HEK293 (cell line): ENCODE results near the gene CYREN.

ENCODE experiments used
- CTCF ChIA-PET: fragments of 350-600 bp; formaldehyde crosslinking; extraction: SDS; loops from one replicate; lab custom pipeline; 2021; ENCODE audit warnings: antibody characterized with exemption; lab: Yijun Ruan, JAX
- POLR2A ChIA-PET: fragments of 300-600 bp; formaldehyde crosslinking; extraction: SDS; loops from one replicate; lab custom pipeline; 2020; ENCODE audit warnings: antibody characterized with exemption, inconsistent platforms; lab: Yijun Ruan, JAX
- H3K27ac ChIP-seq: fragments of 200-500 bp; sonication (Bioruptor generic); 2 replicates; pipeline ENCODE4 v1.5.1; 2014; ENCODE audit warnings: low read depth, low read length, control low read depth, inconsistent platforms; ENCODE audit errors: extremely low read depth
- H3K36me3 ChIP-seq, 2 experiments: fragments of 200-500 bp in 1 of 2; sonication (Bioruptor generic) in 1 of 2; 1 replicate in 1 of 2; 2 replicates in 1 of 2; pipeline ENCODE4 v1.5.1; 2014 to 2017; ENCODE audit warnings: inconsistent platforms in 2 of 2, low read length in 2 of 2; ENCODE audit not compliant: control insufficient read depth in 2 of 2, insufficient read depth in 1 of 2
- H3K4me1 ChIP-seq: fragments of 200-500 bp; sonication (Bioruptor generic); 2 replicates; pipeline ENCODE4 v1.5.1; 2014; ENCODE audit warnings: mild to moderate bottlenecking, low read length, inconsistent platforms; ENCODE audit not compliant: control insufficient read depth, insufficient read depth
- H3K4me3 ChIP-seq: 2 replicates; pipeline ENCODE4 v1.5.1; 2011; ENCODE audit warnings: low read depth, mild to moderate bottlenecking, control low read depth, low read length, moderate library complexity
- H3K9me3 ChIP-seq: fragments of 200-500 bp; sonication (Bioruptor generic); 2 replicates; pipeline ENCODE4 v1.5.1; 2014; ENCODE audit warnings: low read depth, low read length, inconsistent platforms; ENCODE audit not compliant: control insufficient read depth, insufficient read depth
- FEZF1 ChIP-seq: fragments of 450-650 bp; formaldehyde crosslinking; IDR thresholded peaks from 2 replicates; pipeline ENCODE4 v1.5.1; 2016; ENCODE audit warnings: missing biosample characterization, missing genetic modification characterization
- IKZF3 ChIP-seq: fragments of 450-650 bp; IDR thresholded peaks from 2 replicates; pipeline ENCODE4 v1.5.0; 2018; ENCODE audit warnings: missing biosample characterization, mild to moderate bottlenecking, missing genetic modification characterization, moderate library complexity
- KLF10 ChIP-seq: fragments of 450-650 bp; IDR thresholded peaks from 2 replicates; pipeline ENCODE4 v1.5.1; 2018; ENCODE audit warnings: missing biosample characterization, mild to moderate bottlenecking, missing genetic modification characterization
- REST ChIP-seq: fragments of 450-650 bp; formaldehyde crosslinking; IDR thresholded peaks from 2 replicates; pipeline ENCODE4 v1.5.1; 2016; ENCODE audit warnings: missing biosample characterization, missing genetic modification characterization
- ZBTB10 ChIP-seq: fragments of 450-650 bp; formaldehyde crosslinking; IDR thresholded peaks from 2 replicates; pipeline ENCODE4 v1.5.1; 2016; ENCODE audit warnings: missing biosample characterization, missing genetic modification characterization
- ZBTB17 ChIP-seq: fragments of 450-650 bp; formaldehyde crosslinking; IDR thresholded peaks from 2 replicates; pipeline ENCODE4 v1.5.1; 2016; ENCODE audit warnings: missing biosample characterization, missing genetic modification characterization
- ZIC2 ChIP-seq: fragments of 450-650 bp; formaldehyde crosslinking; IDR thresholded peaks from 2 replicates; pipeline ENCODE4 v1.5.1; 2016; ENCODE audit warnings: missing biosample characterization, missing genetic modification characterization
- ZNF394 ChIP-seq: fragments of 450-650 bp; formaldehyde crosslinking; IDR thresholded peaks from 2 replicates; pipeline ENCODE4 v1.5.1; 2016; ENCODE audit warnings: missing biosample characterization, missing genetic modification characterization, mild to moderate bottlenecking, moderate library complexity, borderline replicate concordance
- ZNF398 ChIP-seq: fragments of 450-650 bp; formaldehyde crosslinking; IDR thresholded peaks from 2 replicates; pipeline ENCODE4 v1.5.1; 2017; ENCODE audit warnings: missing biosample characterization, missing genetic modification characterization
- ZNF426 ChIP-seq: fragments of 450-650 bp; formaldehyde crosslinking; IDR thresholded peaks from 2 replicates; pipeline ENCODE4 v1.5.1; 2017; ENCODE audit warnings: missing biosample characterization, missing genetic modification characterization, mild to moderate bottlenecking, inconsistent platforms, moderate library complexity
- ZNF610 ChIP-seq: fragments of 450-650 bp; formaldehyde crosslinking; IDR thresholded peaks from 2 replicates; pipeline ENCODE4 v1.5.1; 2016; ENCODE audit warnings: missing biosample characterization, missing genetic modification characterization, borderline replicate concordance
- ZNF830 ChIP-seq: fragments of 450-650 bp; IDR thresholded peaks from 2 replicates; pipeline ENCODE4 v1.5.0; 2018; ENCODE audit warnings: missing biosample characterization, missing genetic modification characterization, low read depth, mild to moderate bottlenecking, moderate library complexity
- ZSCAN16 ChIP-seq: fragments of 450-650 bp; formaldehyde crosslinking; IDR thresholded peaks from 2 replicates; pipeline ENCODE4 v1.5.1; 2016; ENCODE audit warnings: missing biosample characterization, missing genetic modification characterization
- TF ChIP-seq, protein P1 (sequence below): fragments of 450-650 bp; formaldehyde crosslinking; IDR thresholded peaks from 2 replicates; pipeline ENCODE4 v1.5.1; 2016; ENCODE audit warnings: missing biosample characterization, missing genetic modification characterization
- TF ChIP-seq, protein P2 (sequence below): fragments of 450-650 bp; formaldehyde crosslinking; IDR thresholded peaks from 2 replicates; pipeline ENCODE4 v1.5.1; 2016; ENCODE audit warnings: missing biosample characterization, missing genetic modification characterization, low read depth

CYREN gene

DNA sequence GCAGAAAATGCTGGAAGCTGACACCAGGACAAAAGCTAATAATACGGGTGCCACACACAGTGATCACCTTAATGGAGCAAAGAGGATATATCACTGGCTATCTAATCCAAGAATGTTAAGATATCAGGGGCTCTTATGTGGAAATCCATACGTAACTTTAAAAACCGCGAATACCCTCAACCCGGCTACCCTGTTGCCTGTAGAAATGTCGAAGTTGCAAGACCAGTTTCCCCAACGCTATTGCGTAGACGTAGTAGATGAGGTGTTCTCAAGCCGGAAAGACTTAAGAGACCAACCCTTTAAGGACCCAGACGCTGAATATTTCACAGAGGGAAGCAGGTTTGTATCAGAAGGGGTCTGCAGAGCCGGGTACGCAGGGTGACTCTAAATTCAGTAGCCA lies 7.9 kb upstream of the CYREN start (continued):
- no peak for TF ChIP-seq REST (tag by site-specific recombination)
- TF ChIP-seq, all 188 proteins: peak for 0

DNA sequence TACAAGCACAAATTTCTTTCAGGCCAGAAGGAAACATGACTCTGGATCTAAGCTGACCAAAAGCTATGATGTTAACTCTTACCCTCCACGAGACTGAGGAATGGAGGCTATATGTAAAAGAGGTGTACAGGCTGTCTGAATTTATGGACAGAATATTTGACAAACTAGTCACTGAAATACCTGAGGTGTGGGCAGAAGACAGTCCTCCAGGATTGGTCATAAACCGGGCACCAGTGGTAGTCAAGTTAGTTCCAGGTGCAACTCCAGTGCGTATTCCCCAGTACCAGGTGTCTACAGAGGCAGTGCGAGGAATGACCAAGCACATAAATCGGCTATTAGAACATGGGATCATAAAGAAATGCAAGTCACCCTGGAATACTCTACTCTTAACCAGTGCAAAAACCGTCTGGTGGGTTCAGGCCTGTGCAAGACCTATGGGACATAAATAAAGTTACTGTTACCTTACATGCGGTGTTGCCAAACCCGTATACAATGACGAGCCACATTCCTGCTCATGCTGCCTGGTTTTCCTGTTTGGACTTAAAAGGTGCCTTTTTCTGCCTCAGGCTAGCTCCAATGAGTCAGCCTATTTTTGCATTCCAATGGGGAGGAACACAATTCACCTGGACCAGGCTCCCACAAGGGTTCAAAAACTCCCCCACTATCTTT lies 6.7 kb upstream of the CYREN start:
- H3K27ac ChIP-seq: no peak overlapping the region
- TF ChIP-seq ZNF426 (tag by site-specific recombination): no peak
- no peak for TF ChIP-seq ZBTB17
- TF ChIP-seq, protein P1, sequence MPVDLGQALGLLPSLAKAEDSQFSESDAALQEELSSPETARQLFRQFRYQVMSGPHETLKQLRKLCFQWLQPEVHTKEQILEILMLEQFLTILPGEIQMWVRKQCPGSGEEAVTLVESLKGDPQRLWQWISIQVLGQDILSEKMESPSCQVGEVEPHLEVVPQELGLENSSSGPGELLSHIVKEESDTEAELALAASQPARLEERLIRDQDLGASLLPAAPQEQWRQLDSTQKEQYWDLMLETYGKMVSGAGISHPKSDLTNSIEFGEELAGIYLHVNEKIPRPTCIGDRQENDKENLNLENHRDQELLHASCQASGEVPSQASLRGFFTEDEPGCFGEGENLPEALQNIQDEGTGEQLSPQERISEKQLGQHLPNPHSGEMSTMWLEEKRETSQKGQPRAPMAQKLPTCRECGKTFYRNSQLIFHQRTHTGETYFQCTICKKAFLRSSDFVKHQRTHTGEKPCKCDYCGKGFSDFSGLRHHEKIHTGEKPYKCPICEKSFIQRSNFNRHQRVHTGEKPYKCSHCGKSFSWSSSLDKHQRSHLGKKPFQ (tag by site-specific recombination): no peak
- no peak for TF ChIP-seq KLF10 (tag by site-specific recombination)
- TF ChIP-seq FEZF1 (tag by site-specific recombination): no peak
- H3K4me3 ChIP-seq: no peak overlapping the region
- H3K9me3 ChIP-seq: no peaks in the 10 kb centered on the region
- peaks cover 0 to under 1% of the 10 kb centered on the region in 2 experiments; a peak in 1 of 3 replicates for H3K36me3 ChIP-seq
- H3K4me1 ChIP-seq: no peaks in the 10 kb centered on the region
- ChIA-PET CTCF (no interaction called here), POLR2A (no interaction called here)

DNA sequence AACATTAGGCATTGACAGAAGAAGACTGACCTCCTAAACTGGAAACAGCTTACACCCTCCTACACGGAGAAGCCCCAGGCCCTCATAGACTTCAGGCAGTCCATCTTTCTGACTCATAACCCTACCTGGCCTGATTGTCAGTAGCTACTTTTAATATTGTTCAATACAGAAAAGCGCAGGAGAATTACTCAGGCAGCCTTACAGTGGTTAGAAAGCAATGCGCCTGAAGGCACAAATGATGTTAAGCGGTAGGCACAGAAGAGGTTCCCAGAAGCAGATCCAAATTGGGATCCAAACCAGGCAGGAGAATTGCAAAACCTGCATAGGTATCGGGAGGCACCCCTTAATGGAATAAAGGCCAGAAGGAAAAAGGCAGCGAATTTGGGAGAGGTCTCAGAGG lies 5.4 kb upstream of the CYREN start:
- H3K9me3 ChIP-seq: no peaks in the 10 kb centered on the region
- no peak overlapping the region for H3K27ac ChIP-seq
- no peaks in the 10 kb centered on the region for H3K36me3 ChIP-seq
- CTCF ChIA-PET: no interaction called here
- POLR2A ChIA-PET: no interaction called here
- TF ChIP-seq ZNF830 (no peak), ZBTB10 (no peak), ZIC2 (tag by site-specific recombination) (no peak), ZNF394 (tag by site-specific recombination) (no peak), ZNF610 (tag by site-specific recombination) (no peak), ZNF398 (tag by site-specific recombination) (no peak), IKZF3 (tag by site-specific recombination) (no peak), ZSCAN16 (no peak)
- TF ChIP-seq, protein P2, sequence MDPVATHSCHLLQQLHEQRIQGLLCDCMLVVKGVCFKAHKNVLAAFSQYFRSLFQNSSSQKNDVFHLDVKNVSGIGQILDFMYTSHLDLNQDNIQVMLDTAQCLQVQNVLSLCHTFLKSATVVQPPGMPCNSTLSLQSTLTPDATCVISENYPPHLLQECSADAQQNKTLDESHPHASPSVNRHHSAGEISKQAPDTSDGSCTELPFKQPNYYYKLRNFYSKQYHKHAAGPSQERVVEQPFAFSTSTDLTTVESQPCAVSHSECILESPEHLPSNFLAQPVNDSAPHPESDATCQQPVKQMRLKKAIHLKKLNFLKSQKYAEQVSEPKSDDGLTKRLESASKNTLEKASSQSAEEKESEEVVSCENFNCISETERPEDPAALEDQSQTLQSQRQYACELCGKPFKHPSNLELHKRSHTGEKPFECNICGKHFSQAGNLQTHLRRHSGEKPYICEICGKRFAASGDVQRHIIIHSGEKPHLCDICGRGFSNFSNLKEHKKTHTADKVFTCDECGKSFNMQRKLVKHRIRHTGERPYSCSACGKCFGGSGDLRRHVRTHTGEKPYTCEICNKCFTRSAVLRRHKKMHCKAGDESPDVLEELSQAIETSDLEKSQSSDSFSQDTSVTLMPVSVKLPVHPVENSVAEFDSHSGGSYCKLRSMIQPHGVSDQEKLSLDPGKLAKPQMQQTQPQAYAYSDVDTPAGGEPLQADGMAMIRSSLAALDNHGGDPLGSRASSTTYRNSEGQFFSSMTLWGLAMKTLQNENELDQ (tag by site-specific recombination): no peak
- TF ChIP-seq, all 188 proteins: peak for 0
- Histone ChIP-seq H3K4me1 (no peaks in the 10 kb centered on the region), H3K4me3 (no peak overlapping the region)
